ENCODE results near the gene BIRC5. TPM values are rescaled to one million over a fixed set of nuclear protein-coding genes. Genes with fewer than 3 reads are reported as not detected.

BIRC5 gene
- total RNA-seq, 4 donors from 2014 or later = under 0.01 to 2.0 (median 0.13) TPM; not detected in 1

DNA sequence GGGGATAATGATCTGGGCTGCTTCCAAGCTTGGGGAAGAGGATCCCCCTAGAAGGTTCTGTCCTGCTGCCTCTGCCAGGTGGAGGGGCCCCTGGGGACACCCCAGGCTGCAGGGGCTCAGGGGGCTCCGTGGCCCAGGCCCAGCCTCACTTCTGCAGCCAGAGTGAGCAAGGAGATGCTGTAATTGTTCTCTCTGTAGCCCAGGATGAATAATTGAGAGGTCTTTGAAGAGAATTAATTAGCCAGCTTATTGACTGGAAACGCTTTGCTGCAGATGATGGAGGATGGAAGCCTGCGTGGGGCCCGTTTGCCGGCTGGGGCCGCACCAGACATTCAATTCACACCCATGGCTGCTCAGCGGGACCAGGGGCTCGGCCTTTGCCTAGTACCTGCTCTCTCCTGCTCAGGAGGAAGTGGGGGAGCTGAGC is 55.9 kb downstream of the BIRC5 start:
- Histone ChIP-seq H3K36me3 (no peaks in the 10 kb centered on the region), H3K4me1 (peaks cover 6 to 20% (median 15%) of the 10 kb centered on the region in 4 donors), H3K27me3 (peaks cover 0 to 47% (median 0%) of the 10 kb centered on the region in 4 donors), H3K9me3 (no peaks in the 10 kb centered on the region), H3K4me3 (no peak overlapping the region), H3K27ac (replicated peaks in 1 of 4) (no peak overlapping the region)
- intact Hi-C loops (cut with DNase I) = no loop called here
- WGBS = 83% methylated on average over 8 of the region's 8 CpGs
- no peak for DNase-seq (ENCODE audit: extremely low spot score)
- TF ChIP-seq POLR2A (IDR thresholded peaks at IDR 0.05; ENCODE audit: low read depth) (no peak), POLR2AphosphoS5 (IDR thresholded peaks at IDR 0.05) (no peak), EP300 (IDR thresholded peaks at IDR 0.05) (no peak)
- TF ChIP-seq, protein P1, sequence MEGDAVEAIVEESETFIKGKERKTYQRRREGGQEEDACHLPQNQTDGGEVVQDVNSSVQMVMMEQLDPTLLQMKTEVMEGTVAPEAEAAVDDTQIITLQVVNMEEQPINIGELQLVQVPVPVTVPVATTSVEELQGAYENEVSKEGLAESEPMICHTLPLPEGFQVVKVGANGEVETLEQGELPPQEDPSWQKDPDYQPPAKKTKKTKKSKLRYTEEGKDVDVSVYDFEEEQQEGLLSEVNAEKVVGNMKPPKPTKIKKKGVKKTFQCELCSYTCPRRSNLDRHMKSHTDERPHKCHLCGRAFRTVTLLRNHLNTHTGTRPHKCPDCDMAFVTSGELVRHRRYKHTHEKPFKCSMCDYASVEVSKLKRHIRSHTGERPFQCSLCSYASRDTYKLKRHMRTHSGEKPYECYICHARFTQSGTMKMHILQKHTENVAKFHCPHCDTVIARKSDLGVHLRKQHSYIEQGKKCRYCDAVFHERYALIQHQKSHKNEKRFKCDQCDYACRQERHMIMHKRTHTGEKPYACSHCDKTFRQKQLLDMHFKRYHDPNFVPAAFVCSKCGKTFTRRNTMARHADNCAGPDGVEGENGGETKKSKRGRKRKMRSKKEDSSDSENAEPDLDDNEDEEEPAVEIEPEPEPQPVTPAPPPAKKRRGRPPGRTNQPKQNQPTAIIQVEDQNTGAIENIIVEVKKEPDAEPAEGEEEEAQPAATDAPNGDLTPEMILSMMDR (IDR thresholded peaks at IDR 0.05) = no peak

DNA sequence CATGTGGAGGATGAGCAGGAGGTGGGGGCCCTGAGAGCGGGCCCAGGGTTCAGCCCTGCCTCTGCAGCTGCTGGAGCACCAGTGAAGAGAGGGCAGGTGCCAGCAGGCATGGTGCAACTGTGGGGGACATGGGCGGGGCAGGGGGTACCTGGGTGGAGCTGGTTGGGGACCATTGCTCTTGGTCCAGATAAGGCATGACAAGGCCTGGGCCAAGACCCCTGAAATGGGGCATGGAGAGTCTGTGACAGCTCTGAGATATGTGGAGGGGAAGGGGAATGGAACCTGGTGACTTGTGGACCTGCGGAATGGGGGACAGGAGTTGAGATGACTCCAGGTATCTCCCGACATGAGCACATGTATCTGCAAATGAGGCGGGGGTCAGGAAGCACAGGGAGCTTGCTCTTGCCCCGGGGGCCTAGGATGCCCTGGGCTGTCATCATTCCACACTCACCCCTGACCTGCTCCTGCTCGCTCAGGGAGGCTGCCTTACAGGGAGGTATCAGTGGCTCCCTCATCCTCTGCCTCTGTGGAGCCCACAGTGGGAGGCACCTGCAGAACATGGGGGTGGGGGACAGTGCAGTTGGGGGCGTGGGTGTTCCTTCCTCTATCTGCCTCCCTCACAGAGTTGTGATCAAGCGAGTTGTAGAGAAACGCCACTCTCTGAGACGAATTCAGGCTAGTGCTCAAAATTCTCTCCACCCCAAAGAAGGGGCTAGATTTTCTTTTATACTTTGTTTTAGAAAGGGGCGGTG is 57.5 kb downstream of the BIRC5 start:
- 72% methylated on average over 12 of the region's 12 CpGs for WGBS
- peaks cover 0 to 47% (median 0%) of the 10 kb centered on the region in 4 donors for H3K27me3 ChIP-seq
- peaks cover 0 to 20% (median 15%) of the 10 kb centered on the region in 4 donors for H3K4me1 ChIP-seq
- DNase-seq (ENCODE audit: extremely low spot score) = no peak
- no peaks in the 10 kb centered on the region for H3K36me3 ChIP-seq
- intact Hi-C loops (cut with DNase I) = no loop called here
- TF ChIP-seq POLR2AphosphoS5 (IDR thresholded peaks at IDR 0.05) (no peak), POLR2A (IDR thresholded peaks at IDR 0.05; ENCODE audit: low read depth) (no peak), EP300 (IDR thresholded peaks at IDR 0.05) (no peak)
- TF ChIP-seq, protein P1 (IDR thresholded peaks at IDR 0.05) = no peak
- H3K9me3 ChIP-seq = no peaks in the 10 kb centered on the region
- no peak overlapping the region for H3K27ac ChIP-seq (replicated peaks in 1 of 4)
- no peak overlapping the region for H3K4me3 ChIP-seq

DNA sequence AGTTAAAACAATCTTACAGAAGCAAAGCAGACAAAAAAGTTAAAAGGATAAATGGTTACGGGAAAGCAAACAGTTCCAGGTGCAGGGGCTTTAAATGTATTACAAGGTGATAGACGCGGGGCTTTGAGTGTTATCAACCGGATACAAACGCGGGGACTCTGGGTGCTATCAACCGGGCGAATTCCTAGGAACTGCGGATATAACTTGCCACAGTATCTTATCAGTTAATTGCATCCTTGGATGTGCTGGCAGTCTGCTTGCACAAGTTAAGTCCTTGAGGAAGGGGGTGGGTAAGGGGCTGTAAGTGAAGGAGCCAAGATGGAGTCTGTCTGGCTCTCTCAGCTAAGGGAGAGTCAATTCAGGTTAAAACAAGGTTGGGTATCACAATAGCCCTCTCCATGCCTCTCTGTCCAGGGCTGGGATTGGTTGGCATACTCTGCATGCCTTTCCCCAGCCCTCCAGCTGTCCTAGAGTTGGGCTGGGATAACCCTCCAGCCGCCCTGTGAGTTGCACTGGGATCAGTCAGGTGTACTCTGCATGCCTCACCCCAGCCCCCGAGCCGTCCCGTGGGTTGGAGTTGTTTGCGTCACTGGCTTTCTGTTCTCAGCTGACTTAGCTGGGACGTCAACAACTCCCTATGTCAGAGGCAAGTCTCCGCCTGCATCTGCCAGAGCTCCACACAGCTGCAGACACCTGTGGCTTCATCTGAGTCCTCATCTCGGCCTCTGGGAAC is 58.3 kb downstream of the BIRC5 start:
- intact Hi-C loops (cut with DNase I) = no loop called here
- Histone ChIP-seq H3K4me3 (no peak overlapping the region), H3K4me1 (peaks cover 0 to 20% (median 15%) of the 10 kb centered on the region in 4 donors), H3K27me3 (peaks cover 0 to 47% (median 0%) of the 10 kb centered on the region in 4 donors), H3K36me3 (no peaks in the 10 kb centered on the region), H3K9me3 (no peaks in the 10 kb centered on the region), H3K27ac (replicated peaks in 1 of 4) (no peak overlapping the region)
- DNase-seq (ENCODE audit: extremely low spot score) = no peak
- TF ChIP-seq POLR2AphosphoS5 (IDR thresholded peaks at IDR 0.05) = peak; percentile 27 to 45
- no peak for TF ChIP-seq EP300 (IDR thresholded peaks at IDR 0.05)
- no peak for TF ChIP-seq POLR2A (IDR thresholded peaks at IDR 0.05; ENCODE audit: low read depth)
- 56% methylated on average over 14 of the region's 17 CpGs for WGBS

DNA sequence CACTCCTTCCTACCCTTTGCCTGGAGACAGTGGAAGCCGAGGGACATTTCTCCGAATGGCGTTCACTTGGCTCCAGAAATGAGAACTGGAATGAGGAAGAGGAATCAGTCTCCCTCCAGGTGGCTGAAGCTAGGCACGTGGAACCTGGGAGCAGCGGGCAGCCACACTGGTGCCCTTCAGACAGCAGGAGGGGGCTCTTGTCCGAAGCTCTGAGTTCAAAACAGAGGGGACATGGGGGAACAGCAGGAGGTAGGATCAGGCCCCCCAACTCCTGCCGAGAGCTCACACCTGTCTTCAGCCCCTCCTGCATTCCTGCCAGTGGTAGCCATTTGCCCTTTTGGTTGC is 58.8 kb downstream of the BIRC5 start:
- no peaks in the 10 kb centered on the region for H3K9me3 ChIP-seq
- H3K27ac ChIP-seq (replicated peaks in 1 of 4) = no peak overlapping the region
- no peak overlapping the region for H3K4me3 ChIP-seq
- H3K36me3 ChIP-seq = no peaks in the 10 kb centered on the region
- peak in 1 of 2 donors; percentile 2 for TF ChIP-seq POLR2AphosphoS5 (IDR thresholded peaks at IDR 0.05)
- TF ChIP-seq, protein P1 (IDR thresholded peaks at IDR 0.05) = no peak
- H3K27me3 ChIP-seq = peaks cover 0 to 47% (median 0%) of the 10 kb centered on the region in 4 donors
- intact Hi-C loops (cut with DNase I) = no loop called here
- H3K4me1 ChIP-seq = peaks cover 0 to 20% (median 15%) of the 10 kb centered on the region in 4 donors
- no peak for DNase-seq (ENCODE audit: extremely low spot score)
- 59% methylated on average over 7 of the region's 7 CpGs for WGBS

DNA sequence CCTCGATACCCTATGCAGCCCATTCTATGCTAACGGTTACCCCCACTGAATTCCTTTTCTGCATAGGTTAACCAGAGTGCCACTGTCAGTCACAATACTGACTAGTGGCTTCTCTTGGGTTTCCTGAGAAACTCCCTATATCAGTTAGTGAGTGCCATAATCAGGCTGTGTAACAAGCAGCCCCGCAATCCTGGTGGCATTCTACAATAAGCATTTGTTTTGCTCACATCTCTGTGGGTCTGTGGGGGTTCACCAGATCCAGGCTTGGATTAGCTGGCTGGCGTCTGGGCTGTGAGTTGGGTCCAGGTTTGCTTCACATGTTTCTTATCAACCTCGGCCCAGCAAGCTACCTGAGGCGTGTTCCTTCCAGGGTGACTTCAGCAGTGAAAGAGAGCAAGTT is 59.8 kb downstream of the BIRC5 start:
- H3K27ac ChIP-seq (replicated peaks in 1 of 4) = no peak overlapping the region
- peaks cover 0 to 18% (median 12%) of the 10 kb centered on the region in 4 donors for H3K4me1 ChIP-seq
- no peak for DNase-seq (ENCODE audit: extremely low spot score)
- H3K36me3 ChIP-seq = no peaks in the 10 kb centered on the region
- TF ChIP-seq, protein P1 (IDR thresholded peaks at IDR 0.05) = no peak
- TF ChIP-seq POLR2A (IDR thresholded peaks at IDR 0.05; ENCODE audit: low read depth) = no peak
- no peak for TF ChIP-seq POLR2AphosphoS5 (IDR thresholded peaks at IDR 0.05)
- no peak for TF ChIP-seq EP300 (IDR thresholded peaks at IDR 0.05)
- no peaks in the 10 kb centered on the region for H3K9me3 ChIP-seq
- WGBS = 91% methylated on average over 6 of the region's 6 CpGs
- H3K27me3 ChIP-seq = peaks cover 0 to 43% (median 0%) of the 10 kb centered on the region in 4 donors
- intact Hi-C loops (cut with DNase I) = no loop called here
- no peak overlapping the region for H3K4me3 ChIP-seq
